IMR-90 (cell line): ENCODE data around the gene TMEM214. TPM values are rescaled to one million over a fixed set of nuclear protein-coding genes. Genes with fewer than 3 reads are reported as not detected.

Source experiments
- ATAC-seq: fragments of 200-7000 bp; cut with Tn5 transposase; 2 replicates; pipeline ENCODE4 v1.9.1; 2020; ENCODE audit warnings: low read depth, mild to moderate bottlenecking, moderate library complexity
- BruUV-seq: library from RNA; stranded (reverse); fragments of 400-500 nt; replicated peaks from 2 replicates; lab custom pipeline; 2021; lab: Mats Ljungman, UMichigan
- CTCF ChIA-PET: fragments of 300-600 bp; formaldehyde crosslinking; extraction: SDS; loops from one replicate; lab custom pipeline; 2021; ENCODE audit warnings: antibody characterized with exemption; lab: Yijun Ruan, JAX
- POLR2A ChIA-PET: fragments of 300-600 bp; sonication (Branson Sonifier 250); formaldehyde crosslinking; loops from one replicate; lab custom pipeline; 2022; ENCODE audit warnings: antibody characterized with exemption; ENCODE audit not compliant: unreplicated experiment; lab: Charles Lee
- DNase-seq: peaks from one replicate; pipeline ENCODE4 v3.0.0; 2013
- H2AFZ ChIP-seq: replicated peaks from 2 replicates; pipeline ENCODE3; 2013; ENCODE audit warnings: low read length, mild to moderate bottlenecking; ENCODE audit not compliant: poor library complexity
- H2AK5ac ChIP-seq: 2 replicates; pipeline ENCODE4 v1.6.1; 2013; ENCODE audit warnings: low read depth, low read length, inconsistent platforms
- H2AK9ac ChIP-seq: replicated peaks from 2 replicates; pipeline ENCODE3; 2013; ENCODE audit warnings: mild to moderate bottlenecking, low read depth, low read length, moderate library complexity; ENCODE audit not compliant: poor library complexity
- H2BK120ac ChIP-seq: 2 replicates; pipeline ENCODE4 v1.6.1; 2013; ENCODE audit warnings: low read depth, low read length, inconsistent platforms
- H2BK15ac ChIP-seq: 3 replicates; pipeline ENCODE4 v1.6.1; 2013; ENCODE audit warnings: low read depth, low read length, inconsistent platforms
- H2BK20ac ChIP-seq: 2 replicates; pipeline ENCODE4 v1.6.1; 2013; ENCODE audit warnings: low read depth, mild to moderate bottlenecking, inconsistent platforms, low read length, moderate library complexity
- H2BK5ac ChIP-seq: 2 replicates; pipeline ENCODE4 v1.6.1; 2013; ENCODE audit warnings: mild to moderate bottlenecking, low read depth, low read length, inconsistent platforms; ENCODE audit not compliant: poor library complexity, severe bottlenecking
- H3K14ac ChIP-seq: replicated peaks from 2 replicates; pipeline ENCODE4 v1.6.1; 2013; ENCODE audit warnings: low read depth, low read length, inconsistent platforms
- H3K18ac ChIP-seq: 2 replicates; pipeline ENCODE4 v1.6.1; 2013; ENCODE audit warnings: low read depth, low read length, control low read depth
- H3K23ac ChIP-seq: 2 replicates; pipeline ENCODE4 v1.6.1; 2013; ENCODE audit warnings: low read depth, low read length, inconsistent platforms
- H3K27ac ChIP-seq: 2 replicates; pipeline ENCODE4 v1.5.1; 2013; ENCODE audit warnings: mild to moderate bottlenecking, control low read depth, low read length; ENCODE audit not compliant: insufficient read depth
- H3K27me3 ChIP-seq: 2 replicates; pipeline ENCODE4 v1.6.1; 2013; ENCODE audit warnings: low read length; ENCODE audit not compliant: control insufficient read depth, insufficient read depth
- H3K36me3 ChIP-seq: 2 replicates; pipeline ENCODE4 v1.6.1; 2013; ENCODE audit warnings: low read length, mixed read lengths; ENCODE audit not compliant: control insufficient read depth, insufficient read depth
- H3K4ac ChIP-seq: 2 replicates; pipeline ENCODE4 v1.6.1; 2013; ENCODE audit warnings: low read depth, low read length, inconsistent platforms
- H3K4me1 ChIP-seq: 2 replicates; pipeline ENCODE4 v1.6.1; 2013; ENCODE audit warnings: low read length, mixed read lengths; ENCODE audit not compliant: control insufficient read depth, insufficient read depth
- H3K4me2 ChIP-seq: 2 replicates; pipeline ENCODE4 v1.6.1; 2013; ENCODE audit warnings: low read depth, mild to moderate bottlenecking, control low read depth, low read length, moderate library complexity
- H3K4me3 ChIP-seq: 2 replicates; pipeline ENCODE4 v1.5.1; 2013; ENCODE audit warnings: low read depth, mild to moderate bottlenecking, control low read depth, low read length, moderate library complexity; ENCODE audit not compliant: insufficient read depth
- H3K56ac ChIP-seq: 2 replicates; pipeline ENCODE4 v1.6.1; 2013; ENCODE audit warnings: low read length, inconsistent platforms; ENCODE audit not compliant: insufficient read depth; ENCODE audit errors: extremely low read depth
- H3K79me1 ChIP-seq, 2 experiments: 2 replicates each; pipeline ENCODE4 v1.6.1; 2013; ENCODE audit warnings: low read length in 2 of 2, inconsistent platforms in 1 of 2, low read depth in 1 of 2
- H3K9ac ChIP-seq: 2 replicates; pipeline ENCODE4 v1.6.1; 2013; ENCODE audit warnings: low read depth, low read length, control low read depth
- H3K9me1 ChIP-seq: 2 replicates; pipeline ENCODE4 v1.6.1; 2013; ENCODE audit warnings: low read length, inconsistent platforms; ENCODE audit not compliant: insufficient read depth
- H3K9me3 ChIP-seq: 2 replicates; pipeline ENCODE4 v1.6.1; 2013; ENCODE audit warnings: low read length; ENCODE audit not compliant: control insufficient read depth, insufficient read depth
- H4K20me1 ChIP-seq: 2 replicates; pipeline ENCODE4 v1.6.1; 2013; ENCODE audit warnings: low read length, inconsistent platforms; ENCODE audit not compliant: insufficient read depth
- H4K5ac ChIP-seq: 2 replicates; pipeline ENCODE4 v1.6.1; 2013; ENCODE audit warnings: mild to moderate bottlenecking, low read depth, low read length, control low read depth
- H4K8ac ChIP-seq, 2 experiments: 2 replicates each; pipeline ENCODE4 v1.6.1; 2013; ENCODE audit warnings: low read depth in 2 of 2, low read length in 2 of 2, control low read depth in 1 of 2, inconsistent platforms in 1 of 2
- H4K91ac ChIP-seq: 2 replicates; pipeline ENCODE4 v1.6.1; 2013; ENCODE audit warnings: low read depth, low read length, inconsistent platforms; ENCODE audit not compliant: insufficient read depth
- CEBPB ChIP-seq: IDR thresholded peaks from 2 replicates; pipeline ENCODE4 v1.6.1; 2012; ENCODE audit warnings: low read depth, low read length, improper control_type of control experiment
- ELK1 ChIP-seq: fragments of 150-350 bp; IDR thresholded peaks from 2 replicates; pipeline ENCODE4 v1.6.1; 2016; ENCODE audit warnings: low read depth, mild to moderate bottlenecking, low read length, moderate library complexity, borderline replicate concordance
- MAFK ChIP-seq: IDR thresholded peaks from 2 replicates; pipeline ENCODE4 v1.6.1; 2012; ENCODE audit warnings: low read depth, low read length, improper control_type of control experiment
- MAZ ChIP-seq: IDR thresholded peaks from 2 replicates; pipeline ENCODE4 v1.6.1; 2012; ENCODE audit warnings: low read depth, mild to moderate bottlenecking, low read length, improper control_type of control experiment, moderate library complexity, borderline replicate concordance
- MXI1 ChIP-seq: IDR thresholded peaks from 2 replicates; pipeline ENCODE4 v1.6.1; 2012; ENCODE audit warnings: low read depth, mild to moderate bottlenecking, low read length, moderate library complexity, borderline replicate concordance
- NFE2L2 ChIP-seq: fragments of 150-350 bp; IDR thresholded peaks from 2 replicates; pipeline ENCODE4 v1.6.1; 2016; ENCODE audit warnings: low read depth, mild to moderate bottlenecking, low read length
- POLR2A ChIP-seq: IDR thresholded peaks from 2 replicates; pipeline ENCODE4 v1.6.1; 2012; ENCODE audit warnings: mild to moderate bottlenecking, low read depth, low read length
- RAD21 ChIP-seq: IDR thresholded peaks from 2 replicates; pipeline ENCODE4 v1.6.1; 2012; ENCODE audit warnings: low read length, improper control_type of control experiment
- SMC3 ChIP-seq: fragments of 150-350 bp; IDR thresholded peaks from 2 replicates; pipeline ENCODE4 v1.6.1; 2016; ENCODE audit warnings: low read depth, mild to moderate bottlenecking, antibody characterized with exemption, low read length, moderate library complexity
- whole genome bisulfite sequencing, 2 experiments: methylation state at CpG; one replicate each; pipeline versions ENCODE4 v1.1.5 to v1.1.7; 2013; ENCODE audit warnings: missing lambda C conversion rate in 2 of 2; ENCODE audit not compliant: insufficient read length in 1 of 2; ENCODE audit errors: extremely low coverage in 2 of 2; 5-methylcytosine and 5-hydroxymethylcytosine counted together
- dilution Hi-C: fragments of 300-500 bp; cut with HindIII; formaldehyde crosslinking; loops from one replicate; pipeline ENCODE4 v1.14.3; 2018; ENCODE audit warnings: low sequenced_read_pairs; ENCODE audit not compliant: unreplicated experiment
- in situ Hi-C: fragments of 300-500 bp; cut with MboI; formaldehyde crosslinking; loops from 3 replicates; pipeline ENCODE4 v1.14.3; 2019; ENCODE audit warnings: low sequenced_read_pairs, inconsistent platforms, mixed read lengths
- intact Hi-C: fragments of 100-400 bp; cut with micrococcal nuclease; formaldehyde crosslinking; loops from 2 replicates; pipeline ENCODE4 v1.10.0; 2022
- polyA plus RNA-seq, 3 experiments: library from polyadenylated mRNA; depleted of rRNA; stranded (reverse); fragments of >200 nt; gene quantifications; 2 replicates each; pipeline ENCODE4 v1.2.3, GENCODE V29; 2012; ENCODE audit warnings: low replicate concordance in 1 of 3
- total RNA-seq: library from RNA; depleted of rRNA; stranded (reverse); fragments of >200 nt; gene quantifications from 2 replicates; pipeline ENCODE4 v1.2.3, GENCODE V29; 2012

The TMEM214 gene
- total and polyA plus RNA-seq, 2 of the 4 experiments (the other 2 are of a cell fraction) = 32.1 to 121 TPM

GRCh38 chr2:27069961-27070618, 37.3 kb downstream of the TMEM214 start:
- no CpG with 5 or more reads among the region's 8 CpGs for WGBS, 2 experiments
- Histone ChIP-seq H4K20me1 (peaks cover 20% of the 10 kb centered on the region), H3K79me1 (peaks cover 42 to 58% of the 10 kb centered on the region in 2 experiments), H3K14ac (peak overlapping the region; percentile 100), H4K91ac (no peak overlapping the region), H2AK5ac (peak overlapping the region; percentile 61; the same call in 1 of the 2 replicates), H2AK9ac (peak overlapping the region; percentile 98), H2BK5ac (no peak overlapping the region), H3K23ac (peak overlapping the region; percentile 100), H3K27me3 (no peaks in the 10 kb centered on the region), H2AFZ (no peak overlapping the region), H2BK120ac (no peak overlapping the region), H3K4ac (peak overlapping the region; percentile 99), H3K18ac (no peak overlapping the region), H3K4me2 (peak overlapping the region; percentile 99), H3K9me3 (no peaks in the 10 kb centered on the region), H3K9me1 (peaks cover 27% of the 10 kb centered on the region), H4K8ac (peak overlapping the region in 1 of 2 experiments; percentile 27; a peak in 2 of 4 replicates), H3K56ac (peak overlapping the region; percentile 90; the same call in 1 of the 2 replicates), H2BK20ac (no peak overlapping the region), H3K9ac (peak overlapping the region; percentile 99), H3K27ac (peak overlapping the region; percentile 27), H3K4me3 (peak overlapping the region; percentile 86), H2BK15ac (no peak overlapping the region), H4K5ac (no peak overlapping the region), H3K36me3 (peaks cover 32% of the 10 kb centered on the region), H3K4me1 (peaks cover 32% of the 10 kb centered on the region)
- intact Hi-C loops (loop anchor here (2.0 to 5.0 kb wide), 2 partner anchors 19 to 108 kb away; partner anchors contain the start of gene AGBL5), in situ Hi-C loops (no loop called here), dilution Hi-C loops (no loop called here)
- ATAC-seq (no peak), DNase-seq (no peak)
- POLR2A ChIA-PET = interaction anchor here (0.5 to 1.0 kb wide), 2 partner anchors 11 to 123 kb away, joined by 3 to 5 read pairs; no protein-coding TSS in a partner anchor
- CTCF ChIA-PET = no interaction called here
- BruUV-seq = no TSS peak
- no peak for TF ChIP-seq POLR2A
- no peak for TF ChIP-seq SMC3
- TF ChIP-seq RAD21 = no peak
- no peak for TF ChIP-seq CEBPB
- TF ChIP-seq MAFK = no peak
- TF ChIP-seq ELK1 = no peak
- TF ChIP-seq NFE2L2 = no peak
- TF ChIP-seq MXI1 = no peak
- TF ChIP-seq MAZ = no peak
